ENCODE measurements around the gene GH2. TPM values are rescaled to one million over a fixed set of nuclear protein-coding genes. Genes with fewer than 3 reads are reported as not detected.
"Not testable (repeated sequence)": the region's sequence is repeated elsewhere in the genome, so short reads cannot be mapped to it uniquely, and the experiment has no call there.

GH2 gene
- total RNA-seq, 8 experiments from 2014 or later, result not detected

- not testable (repeated sequence) for H3K27ac ChIP-seq; H3K4me3 ChIP-seq; H3K4me1 ChIP-seq (replicated peaks in 1 of 2)
- peak in 4 of 8 experiments; percentile 40 to 58 (median 50) for ATAC-seq (replicated peaks in 6 of 8)
- in situ Hi-C loops (cut with MboI; ENCODE audit: low pct_unique_long_range_greater_than_20kb in 2 of 9, low sequenced_read_pairs in 9 of 9, unreplicated experiment in 9 of 9), result loop anchor here in 6 of 9 experiments (25.0 kb wide), 3 partner anchors 105 to 380 kb away; partner anchors contain the start of genes ERN1 (in 5 of the 6) and ICAM2 (in 1 of the 6)
- WGBS, 10 experiments, result 38 to 93% (median 57%) methylated on average over 2 to 7 of the region's 12 CpGs; no CpG with 5 or more reads in 1 of the 10 experiments
These were observed 25.5 kb upstream of the GH2 start for GRCh38 chr17:63907161-63907778.

- H3K4me3 ChIP-seq; H3K4me1 ChIP-seq (replicated peaks in 1 of 2); H3K27ac ChIP-seq; ATAC-seq (replicated peaks in 6 of 8): not testable (repeated sequence)
- in situ Hi-C loops (cut with MboI; ENCODE audit: low pct_unique_long_range_greater_than_20kb in 2 of 9, low sequenced_read_pairs in 9 of 9, unreplicated experiment in 9 of 9), result loop anchor here in 6 of 9 experiments (25.0 kb wide), 3 partner anchors 108 to 383 kb away; partner anchors contain the start of genes ERN1 (in 5 of the 6) and ICAM2 (in 1 of the 6)
- WGBS, 10 experiments, result 70 to 100% (median 86%) methylated on average over 1 to 8 of the region's 8 CpGs; no CpG with 5 or more reads in 2 of the 10 experiments
These were observed 23.1 kb upstream of the GH2 start for GRCh38 chr17:63904796-63905195.

GRCh38 chr17:63903787-63904201 lies 22.1 kb upstream of the GH2 start:
- not testable (repeated sequence) for H3K4me1 ChIP-seq (replicated peaks in 1 of 2); H3K4me3 ChIP-seq; H3K27ac ChIP-seq
- peak in 5 of 8 experiments; percentile 22 to 71 (median 60) for ATAC-seq (replicated peaks in 6 of 8)
- in situ Hi-C loops (cut with MboI; ENCODE audit: low pct_unique_long_range_greater_than_20kb in 2 of 9, low sequenced_read_pairs in 9 of 9, unreplicated experiment in 9 of 9), result loop anchor here in 6 of 9 experiments (25.0 kb wide), 3 partner anchors 109 to 384 kb away; partner anchors contain the start of genes ERN1 (in 5 of the 6) and ICAM2 (in 1 of the 6)
- WGBS, 10 experiments, result 0 to 80% (median 43%) methylated on average over 1 of the region's 5 CpGs; no CpG with 5 or more reads in 6 of the 10 experiments

- not testable (repeated sequence) for H3K4me3 ChIP-seq; ATAC-seq (replicated peaks in 6 of 8); H3K27ac ChIP-seq; H3K4me1 ChIP-seq (replicated peaks in 1 of 2)
- whole genome bisulfite sequencing, 10 experiments, result 54 to 100% methylated on average over 2 of the region's 2 CpGs; no CpG with 5 or more reads in 8 of the 10 experiments
- in situ Hi-C loops (cut with MboI; ENCODE audit: low pct_unique_long_range_greater_than_20kb in 2 of 9, low sequenced_read_pairs in 9 of 9, unreplicated experiment in 9 of 9), result loop anchor here in 6 of 9 experiments (25.0 kb wide), 3 partner anchors 110 to 385 kb away; partner anchors contain the start of genes ERN1 (in 5 of the 6) and ICAM2 (in 1 of the 6)
These were observed 20.2 kb upstream of the GH2 start for GRCh38 chr17:63901971-63902370.

GRCh38 chr17:63898899-63899798 lies 17.4 kb upstream of the GH2 start:
- WGBS, 10 experiments, result 40 to 100% (median 90%) methylated on average over 1 to 2 of the region's 6 CpGs; no CpG with 5 or more reads in 7 of the 10 experiments
- in situ Hi-C loops (cut with MboI; ENCODE audit: low pct_unique_long_range_greater_than_20kb in 2 of 9, low sequenced_read_pairs in 9 of 9, unreplicated experiment in 9 of 9); ATAC-seq (replicated peaks in 6 of 8); H3K27ac ChIP-seq; H3K4me3 ChIP-seq; H3K4me1 ChIP-seq (replicated peaks in 1 of 2): not testable (repeated sequence)

- H3K4me1 ChIP-seq (replicated peaks in 1 of 2); in situ Hi-C loops (cut with MboI; ENCODE audit: low pct_unique_long_range_greater_than_20kb in 2 of 9, low sequenced_read_pairs in 9 of 9, unreplicated experiment in 9 of 9); ATAC-seq (replicated peaks in 6 of 8); H3K27ac ChIP-seq; H3K4me3 ChIP-seq: not testable (repeated sequence)
- no CpG with 5 or more reads among the region's 14 CpGs for WGBS, 10 experiments
These were observed 15.0 kb upstream of the GH2 start, which contains the start of gene CSH1 for GRCh38 chr17:63896524-63897354. Gene CSH1, minus strand, starts transcription at chr17:63896574. Its CDS starts 63 bp downstream, at chr17:63896511.

- H3K4me3 ChIP-seq; H3K27ac ChIP-seq; in situ Hi-C loops (cut with MboI; ENCODE audit: low pct_unique_long_range_greater_than_20kb in 2 of 9, low sequenced_read_pairs in 9 of 9, unreplicated experiment in 9 of 9); H3K4me1 ChIP-seq (replicated peaks in 1 of 2); ATAC-seq (replicated peaks in 6 of 8): not testable (repeated sequence)
- 80% methylated on average over 1 of the region's 10 CpGs; no CpG with 5 or more reads in 9 of the 10 experiments for WGBS, 10 experiments
These were observed 13.1 kb upstream of the GH2 start for GRCh38 chr17:63894821-63895220.

GRCh38 chr17:63894021-63894420 lies 12.3 kb upstream of the GH2 start:
- H3K4me1 ChIP-seq (replicated peaks in 1 of 2); H3K27ac ChIP-seq; in situ Hi-C loops (cut with MboI; ENCODE audit: low pct_unique_long_range_greater_than_20kb in 2 of 9, low sequenced_read_pairs in 9 of 9, unreplicated experiment in 9 of 9); H3K4me3 ChIP-seq; ATAC-seq (replicated peaks in 6 of 8): not testable (repeated sequence)
- WGBS, 10 experiments, result 0% methylated on average over 1 of the region's 3 CpGs; no CpG with 5 or more reads in 9 of the 10 experiments

- peak in 1 of 8 experiments; percentile 52 for ATAC-seq (replicated peaks in 6 of 8)
- in situ Hi-C loops (cut with MboI; ENCODE audit: low pct_unique_long_range_greater_than_20kb in 2 of 9, low sequenced_read_pairs in 9 of 9, unreplicated experiment in 9 of 9), result not testable (repeated sequence)
These were observed 10.7 kb upstream of the GH2 start for GRCh38 chr17:63892316-63893037.

GRCh38 chr17:63889026-63889848 lies 7.5 kb upstream of the GH2 start:
- in situ Hi-C loops (cut with MboI; ENCODE audit: low pct_unique_long_range_greater_than_20kb in 2 of 9, low sequenced_read_pairs in 9 of 9, unreplicated experiment in 9 of 9); H3K4me3 ChIP-seq; H3K4me1 ChIP-seq (replicated peaks in 1 of 2); H3K27ac ChIP-seq: not testable (repeated sequence)
- WGBS, 10 experiments, result 0 to 93% (median 24%) methylated on average over 1 to 8 of the region's 13 CpGs; no CpG with 5 or more reads in 3 of the 10 experiments
- ATAC-seq (replicated peaks in 6 of 8), result peak; percentile 77 to 96 (median 86)

More at GRCh38 chr17:63892316-63893037, 10.7 kb upstream of the GH2 start:
- not testable (repeated sequence) for H3K4me1 ChIP-seq (replicated peaks in 1 of 2); H3K4me3 ChIP-seq; H3K27ac ChIP-seq
- 67 to 100% (median 78%) methylated on average over 1 to 5 of the region's 11 CpGs; no CpG with 5 or more reads in 4 of the 10 experiments for WGBS, 10 experiments

GRCh38 chr17:63885119-63885518 lies 3.4 kb upstream of the GH2 start:
- H3K27ac ChIP-seq; H3K4me1 ChIP-seq (replicated peaks in 1 of 2); ATAC-seq (replicated peaks in 6 of 8); H3K4me3 ChIP-seq; in situ Hi-C loops (cut with MboI; ENCODE audit: low pct_unique_long_range_greater_than_20kb in 2 of 9, low sequenced_read_pairs in 9 of 9, unreplicated experiment in 9 of 9): not testable (repeated sequence)
- 90 to 93% methylated on average over 2 to 3 of the region's 11 CpGs; no CpG with 5 or more reads in 8 of the 10 experiments for WGBS, 10 experiments

Measured in motor neuron (in vitro differentiated cells).